ENCODE measurements around the gene FGD1.

DNA sequence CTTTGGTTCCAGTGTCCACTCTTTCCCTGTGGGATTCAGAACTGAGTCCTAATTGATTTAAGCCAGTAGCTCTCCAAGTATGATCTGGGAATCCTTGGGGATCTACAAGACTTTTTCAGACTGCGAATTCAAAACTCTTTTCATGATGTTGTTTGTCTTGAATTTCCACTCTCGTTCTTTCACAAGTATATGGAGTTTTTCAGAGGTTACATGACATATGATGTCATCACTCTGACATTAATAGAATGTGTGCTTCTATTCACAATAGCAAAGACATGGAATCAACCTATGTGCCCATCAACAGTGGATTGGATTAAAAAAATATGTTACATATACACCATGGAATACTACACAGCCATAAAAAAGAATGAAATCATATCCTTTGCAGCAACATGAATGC, 79.1 kb downstream of the FGD1 start:
- TF ChIP-seq RORB (CRISPR knock-in tag; IDR thresholded peaks at IDR 0.05) = no peak
- TF ChIP-seq, protein P1, sequence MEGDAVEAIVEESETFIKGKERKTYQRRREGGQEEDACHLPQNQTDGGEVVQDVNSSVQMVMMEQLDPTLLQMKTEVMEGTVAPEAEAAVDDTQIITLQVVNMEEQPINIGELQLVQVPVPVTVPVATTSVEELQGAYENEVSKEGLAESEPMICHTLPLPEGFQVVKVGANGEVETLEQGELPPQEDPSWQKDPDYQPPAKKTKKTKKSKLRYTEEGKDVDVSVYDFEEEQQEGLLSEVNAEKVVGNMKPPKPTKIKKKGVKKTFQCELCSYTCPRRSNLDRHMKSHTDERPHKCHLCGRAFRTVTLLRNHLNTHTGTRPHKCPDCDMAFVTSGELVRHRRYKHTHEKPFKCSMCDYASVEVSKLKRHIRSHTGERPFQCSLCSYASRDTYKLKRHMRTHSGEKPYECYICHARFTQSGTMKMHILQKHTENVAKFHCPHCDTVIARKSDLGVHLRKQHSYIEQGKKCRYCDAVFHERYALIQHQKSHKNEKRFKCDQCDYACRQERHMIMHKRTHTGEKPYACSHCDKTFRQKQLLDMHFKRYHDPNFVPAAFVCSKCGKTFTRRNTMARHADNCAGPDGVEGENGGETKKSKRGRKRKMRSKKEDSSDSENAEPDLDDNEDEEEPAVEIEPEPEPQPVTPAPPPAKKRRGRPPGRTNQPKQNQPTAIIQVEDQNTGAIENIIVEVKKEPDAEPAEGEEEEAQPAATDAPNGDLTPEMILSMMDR (IDR thresholded peaks at IDR 0.05) = no peak
- no peak for TF ChIP-seq NR2C2 (CRISPR knock-in tag; IDR thresholded peaks at IDR 0.05)
- TF ChIP-seq JUN (CRISPR knock-in tag; IDR thresholded peaks at IDR 0.05) = no peak
- TF ChIP-seq, protein P2, sequence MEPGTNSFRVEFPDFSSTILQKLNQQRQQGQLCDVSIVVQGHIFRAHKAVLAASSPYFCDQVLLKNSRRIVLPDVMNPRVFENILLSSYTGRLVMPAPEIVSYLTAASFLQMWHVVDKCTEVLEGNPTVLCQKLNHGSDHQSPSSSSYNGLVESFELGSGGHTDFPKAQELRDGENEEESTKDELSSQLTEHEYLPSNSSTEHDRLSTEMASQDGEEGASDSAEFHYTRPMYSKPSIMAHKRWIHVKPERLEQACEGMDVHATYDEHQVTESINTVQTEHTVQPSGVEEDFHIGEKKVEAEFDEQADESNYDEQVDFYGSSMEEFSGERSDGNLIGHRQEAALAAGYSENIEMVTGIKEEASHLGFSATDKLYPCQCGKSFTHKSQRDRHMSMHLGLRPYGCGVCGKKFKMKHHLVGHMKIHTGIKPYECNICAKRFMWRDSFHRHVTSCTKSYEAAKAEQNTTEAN (CRISPR knock-in tag; IDR thresholded peaks at IDR 0.05) = no peak
- TF ChIP-seq, protein P3, sequence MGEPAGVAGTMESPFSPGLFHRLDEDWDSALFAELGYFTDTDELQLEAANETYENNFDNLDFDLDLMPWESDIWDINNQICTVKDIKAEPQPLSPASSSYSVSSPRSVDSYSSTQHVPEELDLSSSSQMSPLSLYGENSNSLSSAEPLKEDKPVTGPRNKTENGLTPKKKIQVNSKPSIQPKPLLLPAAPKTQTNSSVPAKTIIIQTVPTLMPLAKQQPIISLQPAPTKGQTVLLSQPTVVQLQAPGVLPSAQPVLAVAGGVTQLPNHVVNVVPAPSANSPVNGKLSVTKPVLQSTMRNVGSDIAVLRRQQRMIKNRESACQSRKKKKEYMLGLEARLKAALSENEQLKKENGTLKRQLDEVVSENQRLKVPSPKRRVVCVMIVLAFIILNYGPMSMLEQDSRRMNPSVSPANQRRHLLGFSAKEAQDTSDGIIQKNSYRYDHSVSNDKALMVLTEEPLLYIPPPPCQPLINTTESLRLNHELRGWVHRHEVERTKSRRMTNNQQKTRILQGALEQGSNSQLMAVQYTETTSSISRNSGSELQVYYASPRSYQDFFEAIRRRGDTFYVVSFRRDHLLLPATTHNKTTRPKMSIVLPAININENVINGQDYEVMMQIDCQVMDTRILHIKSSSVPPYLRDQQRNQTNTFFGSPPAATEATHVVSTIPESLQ (CRISPR knock-in tag; IDR thresholded peaks at IDR 0.05) = no peak
- TF ChIP-seq SP1 (CRISPR knock-in tag; conservative IDR thresholded peaks at IDR 0.05) = no peak
- TF ChIP-seq, protein P4, sequence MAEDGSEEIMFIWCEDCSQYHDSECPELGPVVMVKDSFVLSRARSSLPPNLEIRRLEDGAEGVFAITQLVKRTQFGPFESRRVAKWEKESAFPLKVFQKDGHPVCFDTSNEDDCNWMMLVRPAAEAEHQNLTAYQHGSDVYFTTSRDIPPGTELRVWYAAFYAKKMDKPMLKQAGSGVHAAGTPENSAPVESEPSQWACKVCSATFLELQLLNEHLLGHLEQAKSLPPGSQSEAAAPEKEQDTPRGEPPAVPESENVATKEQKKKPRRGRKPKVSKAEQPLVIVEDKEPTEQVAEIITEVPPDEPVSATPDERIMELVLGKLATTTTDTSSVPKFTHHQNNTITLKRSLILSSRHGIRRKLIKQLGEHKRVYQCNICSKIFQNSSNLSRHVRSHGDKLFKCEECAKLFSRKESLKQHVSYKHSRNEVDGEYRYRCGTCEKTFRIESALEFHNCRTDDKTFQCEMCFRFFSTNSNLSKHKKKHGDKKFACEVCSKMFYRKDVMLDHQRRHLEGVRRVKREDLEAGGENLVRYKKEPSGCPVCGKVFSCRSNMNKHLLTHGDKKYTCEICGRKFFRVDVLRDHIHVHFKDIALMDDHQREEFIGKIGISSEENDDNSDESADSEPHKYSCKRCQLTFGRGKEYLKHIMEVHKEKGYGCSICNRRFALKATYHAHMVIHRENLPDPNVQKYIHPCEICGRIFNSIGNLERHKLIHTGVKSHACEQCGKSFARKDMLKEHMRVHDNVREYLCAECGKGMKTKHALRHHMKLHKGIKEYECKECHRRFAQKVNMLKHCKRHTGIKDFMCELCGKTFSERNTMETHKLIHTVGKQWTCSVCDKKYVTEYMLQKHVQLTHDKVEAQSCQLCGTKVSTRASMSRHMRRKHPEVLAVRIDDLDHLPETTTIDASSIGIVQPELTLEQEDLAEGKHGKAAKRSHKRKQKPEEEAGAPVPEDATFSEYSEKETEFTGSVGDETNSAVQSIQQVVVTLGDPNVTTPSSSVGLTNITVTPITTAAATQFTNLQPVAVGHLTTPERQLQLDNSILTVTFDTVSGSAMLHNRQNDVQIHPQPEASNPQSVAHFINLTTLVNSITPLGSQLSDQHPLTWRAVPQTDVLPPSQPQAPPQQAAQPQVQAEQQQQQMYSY (CRISPR knock-in tag; IDR thresholded peaks at IDR 0.05) = no peak
- TF ChIP-seq, protein P5, sequence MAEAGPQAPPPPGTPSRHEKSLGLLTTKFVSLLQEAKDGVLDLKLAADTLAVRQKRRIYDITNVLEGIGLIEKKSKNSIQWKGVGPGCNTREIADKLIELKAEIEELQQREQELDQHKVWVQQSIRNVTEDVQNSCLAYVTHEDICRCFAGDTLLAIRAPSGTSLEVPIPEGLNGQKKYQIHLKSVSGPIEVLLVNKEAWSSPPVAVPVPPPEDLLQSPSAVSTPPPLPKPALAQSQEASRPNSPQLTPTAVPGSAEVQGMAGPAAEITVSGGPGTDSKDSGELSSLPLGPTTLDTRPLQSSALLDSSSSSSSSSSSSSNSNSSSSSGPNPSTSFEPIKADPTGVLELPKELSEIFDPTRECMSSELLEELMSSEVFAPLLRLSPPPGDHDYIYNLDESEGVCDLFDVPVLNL (CRISPR knock-in tag; IDR thresholded peaks at IDR 0.05; ENCODE audit: borderline replicate concordance, low read depth) = no peak
- no peak for TF ChIP-seq FOXP1 (CRISPR knock-in tag; IDR thresholded peaks at IDR 0.05; ENCODE audit: borderline replicate concordance)
- TF ChIP-seq TP53 (CRISPR knock-in tag; IDR thresholded peaks at IDR 0.05) = no peak
- TF ChIP-seq, protein P6, sequence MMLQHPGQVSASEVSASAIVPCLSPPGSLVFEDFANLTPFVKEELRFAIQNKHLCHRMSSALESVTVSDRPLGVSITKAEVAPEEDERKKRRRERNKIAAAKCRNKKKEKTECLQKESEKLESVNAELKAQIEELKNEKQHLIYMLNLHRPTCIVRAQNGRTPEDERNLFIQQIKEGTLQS (CRISPR knock-in tag; conservative IDR thresholded peaks at IDR 0.05) = no peak
- TF ChIP-seq GABPB1 (CRISPR knock-in tag; IDR thresholded peaks at IDR 0.05) = no peak

All from WTC11 (cell line).